KMS-11 (cell line): ENCODE data around the gene MYH10.

Experiments
- H2AFZ ChIP-seq: fragments of 200-600 bp; sonication (generic); 2 replicates; pipeline ENCODE4 v1.6.1; 2016; ENCODE audit warnings: antibody characterized with exemption, mixed run types, low read depth
- H3K27ac ChIP-seq: fragments of 200-600 bp; sonication (generic); 2 replicates; pipeline ENCODE4 v1.6.1; 2016; ENCODE audit warnings: mild to moderate bottlenecking, mixed run types
- H3K27me3 ChIP-seq: fragments of 200-600 bp; sonication (generic); 2 replicates; pipeline ENCODE4 v1.6.1; 2017; ENCODE audit warnings: mild to moderate bottlenecking, low read depth, mixed run types, moderate library complexity; ENCODE audit not compliant: insufficient read depth
- H3K36me3 ChIP-seq: fragments of 200-600 bp; sonication (generic); 2 replicates; pipeline ENCODE4 v1.6.1; 2017; ENCODE audit warnings: mild to moderate bottlenecking, mixed run types; ENCODE audit not compliant: insufficient read depth
- H3K4me1 ChIP-seq: fragments of 200-600 bp; sonication (generic); 2 replicates; pipeline ENCODE4 v1.6.1; 2016; ENCODE audit warnings: mild to moderate bottlenecking, low read depth, mixed run types; ENCODE audit not compliant: poor library complexity, severe bottlenecking
- H3K4me2 ChIP-seq: fragments of 200-600 bp; sonication (generic); 2 replicates; pipeline ENCODE4 v1.7.0; 2016; ENCODE audit warnings: mild to moderate bottlenecking, mixed run types
- H3K4me3 ChIP-seq: fragments of 200-600 bp; sonication (generic); IDR thresholded peaks from 2 replicates; pipeline ENCODE4 v1.6.1; 2017; ENCODE audit warnings: low read depth, low read length, mixed read lengths; ENCODE audit not compliant: insufficient read depth
- H3K79me2 ChIP-seq: fragments of 200-600 bp; sonication (generic); 2 replicates; pipeline ENCODE4 v1.6.1; 2016; ENCODE audit warnings: low read depth, mixed run types; ENCODE audit not compliant: insufficient read depth
- H3K9ac ChIP-seq: fragments of 200-600 bp; sonication (generic); 2 replicates; pipeline ENCODE4 v1.6.1; 2016; ENCODE audit warnings: mild to moderate bottlenecking, mixed run types
- H4K20me1 ChIP-seq: fragments of 200-600 bp; sonication (generic); 2 replicates; pipeline ENCODE4 v1.6.1; 2016; ENCODE audit warnings: mild to moderate bottlenecking, mixed run types; ENCODE audit not compliant: insufficient read depth
- TF ChIP-seq, protein P1 (sequence below): fragments of 200-600 bp; sonication (generic); conservative IDR thresholded peaks from 2 replicates; pipeline ENCODE4 v1.6.1; 2017; ENCODE audit warnings: low read depth, mild to moderate bottlenecking, antibody characterized with exemption, low read length, moderate library complexity, mixed read lengths

Gene MYH10

GRCh38 chr17:8651013-8651412, 20.5 kb upstream of the MYH10 start:
- Histone ChIP-seq H3K9ac (no peak overlapping the region), H3K4me3 (no peak overlapping the region), H3K27me3 (no peaks in the 10 kb centered on the region), H3K4me1 (no peaks in the 10 kb centered on the region), H3K4me2 (no peak overlapping the region), H2AFZ (no peak overlapping the region), H3K36me3 (no peaks in the 10 kb centered on the region), H3K27ac (no peak overlapping the region), H4K20me1 (no peaks in the 10 kb centered on the region), H3K79me2 (no peaks in the 10 kb centered on the region)
- TF ChIP-seq, protein P1, sequence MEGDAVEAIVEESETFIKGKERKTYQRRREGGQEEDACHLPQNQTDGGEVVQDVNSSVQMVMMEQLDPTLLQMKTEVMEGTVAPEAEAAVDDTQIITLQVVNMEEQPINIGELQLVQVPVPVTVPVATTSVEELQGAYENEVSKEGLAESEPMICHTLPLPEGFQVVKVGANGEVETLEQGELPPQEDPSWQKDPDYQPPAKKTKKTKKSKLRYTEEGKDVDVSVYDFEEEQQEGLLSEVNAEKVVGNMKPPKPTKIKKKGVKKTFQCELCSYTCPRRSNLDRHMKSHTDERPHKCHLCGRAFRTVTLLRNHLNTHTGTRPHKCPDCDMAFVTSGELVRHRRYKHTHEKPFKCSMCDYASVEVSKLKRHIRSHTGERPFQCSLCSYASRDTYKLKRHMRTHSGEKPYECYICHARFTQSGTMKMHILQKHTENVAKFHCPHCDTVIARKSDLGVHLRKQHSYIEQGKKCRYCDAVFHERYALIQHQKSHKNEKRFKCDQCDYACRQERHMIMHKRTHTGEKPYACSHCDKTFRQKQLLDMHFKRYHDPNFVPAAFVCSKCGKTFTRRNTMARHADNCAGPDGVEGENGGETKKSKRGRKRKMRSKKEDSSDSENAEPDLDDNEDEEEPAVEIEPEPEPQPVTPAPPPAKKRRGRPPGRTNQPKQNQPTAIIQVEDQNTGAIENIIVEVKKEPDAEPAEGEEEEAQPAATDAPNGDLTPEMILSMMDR, result no peak

GRCh38 chr17:8650119-8650499, 19.6 kb upstream of the MYH10 start:
- Histone ChIP-seq H3K79me2 (no peaks in the 10 kb centered on the region), H3K4me2 (no peak overlapping the region), H2AFZ (no peak overlapping the region), H3K9ac (no peak overlapping the region), H3K4me3 (no peak overlapping the region), H4K20me1 (no peaks in the 10 kb centered on the region), H3K27ac (no peak overlapping the region), H3K27me3 (no peaks in the 10 kb centered on the region), H3K36me3 (no peaks in the 10 kb centered on the region), H3K4me1 (no peaks in the 10 kb centered on the region)
- TF ChIP-seq, protein P1, result no peak

DNA sequence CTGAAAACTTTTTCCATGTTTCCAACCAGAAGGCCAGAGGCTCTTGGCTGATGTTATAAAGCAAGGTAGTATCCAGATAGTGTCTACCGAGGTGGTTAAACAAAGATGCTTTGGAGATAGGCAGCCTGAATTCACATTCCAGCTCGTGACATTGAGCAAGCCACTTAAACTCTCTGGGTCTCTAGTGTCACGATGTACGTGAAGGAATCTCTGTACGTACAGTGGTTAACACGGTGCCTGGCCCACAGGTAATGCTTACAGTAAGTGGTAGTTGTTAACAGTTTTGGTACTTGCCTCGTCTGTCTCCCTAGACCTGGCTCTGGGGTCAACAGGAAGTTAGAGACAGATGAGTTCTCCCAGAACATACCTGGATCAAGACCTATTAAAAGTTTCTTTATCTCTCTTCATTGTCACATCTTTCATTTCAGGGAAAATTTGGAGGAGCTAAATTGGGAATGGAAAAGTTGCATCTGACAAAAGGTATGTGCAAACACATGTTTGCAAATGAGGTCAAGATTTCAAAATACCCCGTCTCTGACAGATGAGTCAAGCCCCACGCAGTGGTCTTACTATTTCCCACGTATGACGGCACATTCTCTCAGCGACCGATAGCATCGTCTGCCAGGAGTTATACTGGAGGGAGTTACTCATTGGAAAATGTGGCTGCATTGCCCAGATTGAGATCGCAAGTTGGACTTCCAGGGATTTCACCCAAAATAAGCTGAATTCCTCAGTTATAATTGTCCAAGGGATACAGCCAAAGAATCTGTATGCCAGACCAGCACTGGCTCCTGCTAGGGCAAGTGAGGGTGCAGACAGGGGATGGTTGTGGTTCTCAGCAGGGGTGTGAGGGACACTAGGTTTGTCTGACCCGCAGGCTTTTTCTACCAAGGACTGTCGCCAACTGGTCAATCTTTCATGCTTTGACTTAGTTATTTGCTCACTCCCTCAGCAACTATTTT, 18.9 kb upstream of the MYH10 start:
- H3K27me3 ChIP-seq, result no peaks in the 10 kb centered on the region
- H3K36me3 ChIP-seq, result no peaks in the 10 kb centered on the region
- no peak overlapping the region for H3K27ac ChIP-seq
- H3K4me2 ChIP-seq, result no peak overlapping the region
- no peaks in the 10 kb centered on the region for H3K4me1 ChIP-seq
- no peak overlapping the region for H2AFZ ChIP-seq
- no peaks in the 10 kb centered on the region for H4K20me1 ChIP-seq
- TF ChIP-seq, protein P1, result no peak
- H3K9ac ChIP-seq, result no peak overlapping the region
- no peak overlapping the region for H3K4me3 ChIP-seq
- H3K79me2 ChIP-seq, result no peaks in the 10 kb centered on the region

DNA sequence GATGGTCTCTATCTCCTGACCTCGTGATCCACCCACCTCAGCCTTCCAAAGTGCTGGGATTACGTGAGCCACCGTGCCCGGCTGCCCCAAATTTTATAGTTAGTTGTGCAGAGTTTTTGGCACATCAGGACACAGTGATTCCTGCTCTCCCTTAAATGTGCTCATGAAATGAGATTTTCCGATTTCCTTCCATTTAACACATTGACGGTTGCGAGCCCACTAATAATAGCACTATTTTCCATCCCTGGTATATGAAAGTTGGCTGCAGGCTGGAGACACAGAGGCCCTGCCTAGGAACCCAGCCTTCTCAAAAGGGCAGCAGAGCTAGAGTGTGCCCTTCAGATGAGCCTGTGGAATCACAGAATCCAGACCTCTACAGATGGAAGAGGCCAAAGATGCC, 17.4 kb upstream of the MYH10 start:
- H3K27ac ChIP-seq, result no peak overlapping the region
- H4K20me1 ChIP-seq, result no peaks in the 10 kb centered on the region
- TF ChIP-seq, protein P1, result no peak
- no peak overlapping the region for H3K9ac ChIP-seq
- no peak overlapping the region for H2AFZ ChIP-seq
- H3K36me3 ChIP-seq, result no peaks in the 10 kb centered on the region
- no peak overlapping the region for H3K4me3 ChIP-seq
- no peaks in the 10 kb centered on the region for H3K79me2 ChIP-seq
- H3K4me2 ChIP-seq, result no peak overlapping the region
- H3K27me3 ChIP-seq, result no peaks in the 10 kb centered on the region
- H3K4me1 ChIP-seq, result no peaks in the 10 kb centered on the region
